ENCODE measurements around the gene PSTK. TPM values are rescaled to one million over a fixed set of nuclear protein-coding genes. Genes with fewer than 3 reads are reported as not detected.

PSTK gene
- total and polyA plus RNA-seq, 9 of the 15 experiments (the other 6 are each of a cell fraction or from before 2014, with no cell fraction given), result 13.2 to 49.7 (median 18.9) TPM

- Histone ChIP-seq H3K9me1 (ENCODE audit: control insufficient read depth, insufficient read depth, low read length) (no peaks in the 10 kb centered on the region), H3K79me2 (ENCODE audit: control insufficient read depth, insufficient read depth, low read length) (peaks cover 12% of the 10 kb centered on the region), H2AFZ (ENCODE audit: low read depth, low read length) (no peak overlapping the region), H3K9ac (ENCODE audit: insufficient read depth in 1 of 2, low read depth in 2 of 2, low read length in 2 of 2) (no peak overlapping the region), H3K27ac (ENCODE audit: extremely low read depth, low read depth, low read length) (no peak overlapping the region), H3K36me3 (ENCODE audit: control insufficient read depth, insufficient read depth, low read length) (no peaks in the 10 kb centered on the region), H3K27me3 (ENCODE audit: control insufficient read depth in 2 of 2, insufficient read depth in 2 of 2, low read length in 2 of 2) (no peaks in the 10 kb centered on the region), H3K4me1 (replicated peaks in 1 of 2; ENCODE audit: control insufficient read depth in 2 of 2, insufficient read depth in 2 of 2, low read length in 2 of 2) (peaks cover 5 to 11% of the 10 kb centered on the region in 2 experiments; a peak in 4 of 5 replicates), H3K4me2 (ENCODE audit: insufficient read depth, low read length) (no peak overlapping the region), H3K4me3 (no peak overlapping the region), H3K9me3 (replicated peaks; ENCODE audit: control insufficient read depth, insufficient read depth, low read depth, low read length) (no peaks in the 10 kb centered on the region), H4K20me1 (replicated peaks; ENCODE audit: control insufficient read depth, insufficient read depth, low read length) (no peaks in the 10 kb centered on the region)
- in situ Hi-C loops (cut with MboI) (no loop called here), intact Hi-C loops (cut with micrococcal nuclease) (no loop called here)
- CTCF ChIA-PET (ENCODE audit: low intra/inter-chr PET ratio), result no interaction called here
- TF ChIP-seq TCFL5 (CRISPR knock-in tag; conservative IDR thresholded peaks at IDR 0.05) (no peak), TRIM24 (IDR thresholded peaks at IDR 0.05) (no peak), ZNF561 (CRISPR knock-in tag; conservative IDR thresholded peaks at IDR 0.05) (no peak), CREB3 (tag; conservative IDR thresholded peaks at IDR 0.05; ENCODE audit: low read depth) (no peak)
- WGBS (ENCODE audit: insufficient coverage, low coverage, missing lambda C conversion rate), result 94% methylated on average over 19 of the region's 43 CpGs
- ATAC-seq, result no peak
- POLR2A ChIA-PET, result interaction anchor here (0.6 kb wide), 1 partner anchor 18 kb away, joined by 3 read pairs; no protein-coding TSS in a partner anchor
- DNase-seq (ENCODE audit: extremely low read depth in 1 of 4, low spot score in 3 of 4), result no peak
- FAIRE-seq, result no peak
- no TSS peak for BruUV-seq (replicated peaks)
Observed at GRCh38 chr10:123013456-123014419, 33.5 kb downstream of the PSTK start.

Data from K562 (cell line).